ENCODE results near the gene POLRMT.

GRCh38 chr19:590396-590745, 43.0 kb downstream of the POLRMT start:
- no peak for TF ChIP-seq CTCF (IDR thresholded peaks at IDR 0.05)
- no peak for TF ChIP-seq EP300 (IDR thresholded peaks at IDR 0.05)
- no peak for TF ChIP-seq POLR2A (IDR thresholded peaks at IDR 0.05)
- TF ChIP-seq POLR2AphosphoS5 (IDR thresholded peaks at IDR 0.05) = no peak
